Measurements from ENCODE around the gene ARHGEF40. TPM values are rescaled to one million over a fixed set of nuclear protein-coding genes. Genes with fewer than 3 reads are reported as not detected.

Gene ARHGEF40
- total RNA-seq, 3 donors from 2014 or later (not counting 1 experiment from before 2014, with no cell fraction given), result 4.4 to 6.9 (median 6.0) TPM

DNA sequence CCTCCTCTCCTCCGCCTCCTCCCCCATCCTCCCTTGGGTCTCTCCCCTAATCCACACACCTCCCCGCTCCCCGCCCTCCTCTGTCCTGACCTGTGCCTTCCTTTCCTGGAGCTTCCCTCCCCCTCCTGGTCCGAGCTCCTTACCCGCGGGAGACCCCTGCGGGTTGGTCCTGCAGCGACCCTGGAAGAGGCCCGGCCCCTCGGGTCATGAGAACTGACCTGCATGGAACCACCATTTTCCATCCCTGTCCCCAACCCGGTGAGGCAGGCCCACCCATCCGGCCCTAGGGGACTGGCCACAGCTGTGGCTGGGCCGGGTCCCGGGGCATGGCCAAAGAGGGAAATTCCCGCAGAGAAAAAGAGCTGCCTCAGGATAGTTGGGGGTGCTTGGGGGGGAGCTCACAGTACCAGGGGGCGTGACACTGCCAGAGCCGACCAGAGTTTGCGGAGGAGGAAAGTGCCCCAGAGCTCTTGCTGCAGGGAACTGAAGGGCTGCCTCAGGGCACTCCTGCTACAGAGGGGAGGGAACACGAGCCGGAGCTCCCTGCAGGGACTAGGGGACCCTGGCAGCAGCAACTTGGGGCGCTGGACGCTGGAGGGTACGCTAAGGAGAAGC, 613 bp downstream of the ARHGEF40 start:
- peak; percentile 27 to 33 (median 31) for ATAC-seq
- peak overlapping the region; percentile 51 to 88 for H3K27ac Mint-ChIP-seq
- peaks cover 64 to 71% of the 10 kb centered on the region in 2 donors for H3K27me3 Mint-ChIP-seq (ENCODE audit: low read depth in 2 of 2)
- Histone ChIP-seq H3K36me3 (ENCODE audit: control insufficient read depth, insufficient read depth, low read length) (no peaks in the 10 kb centered on the region), H3K4me1 (ENCODE audit: control insufficient read depth, insufficient read depth, low read length) (peaks cover 44% of the 10 kb centered on the region), H3K27ac (ENCODE audit: low read length) (no peak overlapping the region), H3K27me3 (ENCODE audit: control insufficient read depth, insufficient read depth, low read length) (peaks cover 37% of the 10 kb centered on the region), H3K4me3 (ENCODE audit: low read length) (peak overlapping the region; percentile 30), H3K9me3 (ENCODE audit: control insufficient read depth, insufficient read depth, low read length) (no peaks in the 10 kb centered on the region)
- DNase-seq, result peak in 1 of 2 donors; percentile 57
- H3K9me3 Mint-ChIP-seq, result no peaks in the 10 kb centered on the region
- TF ChIP-seq CTCF (IDR thresholded peaks at IDR 0.05), result no peak
- no peaks in the 10 kb centered on the region for H3K36me3 Mint-ChIP-seq
- WGBS (ENCODE audit: insufficient coverage), result 1% methylated on average over 23 of the region's 23 CpGs
- peaks cover 31 to 41% of the 10 kb centered on the region in 2 donors for H3K4me1 Mint-ChIP-seq
- intact Hi-C loops (cut with micrococcal nuclease), result loop anchor here (2.0 kb wide), 1 partner anchor 16 kb away; no protein-coding TSS in a partner anchor
- peak overlapping the region; percentile 89 for H3K4me3 Mint-ChIP-seq

GRCh38 chr14:21071225-21072030, 1.3 kb downstream of the ARHGEF40 start:
- Histone ChIP-seq H3K4me3 (ENCODE audit: low read length) (peak overlapping the region; percentile 30), H3K36me3 (ENCODE audit: control insufficient read depth, insufficient read depth, low read length) (no peaks in the 10 kb centered on the region), H3K27ac (ENCODE audit: low read length) (no peak overlapping the region), H3K4me1 (ENCODE audit: control insufficient read depth, insufficient read depth, low read length) (peaks cover 44% of the 10 kb centered on the region), H3K9me3 (ENCODE audit: control insufficient read depth, insufficient read depth, low read length) (no peaks in the 10 kb centered on the region), H3K27me3 (ENCODE audit: control insufficient read depth, insufficient read depth, low read length) (peaks cover 37% of the 10 kb centered on the region)
- ATAC-seq (peak; percentile 52 to 64 (median 61)), DNase-seq (peak; percentile 37 to 61)
- peaks cover 31 to 41% of the 10 kb centered on the region in 2 donors for H3K4me1 Mint-ChIP-seq
- 1% methylated on average over 37 of the region's 37 CpGs for WGBS (ENCODE audit: insufficient coverage)
- H3K27me3 Mint-ChIP-seq (ENCODE audit: low read depth in 2 of 2), result peaks cover 60 to 64% of the 10 kb centered on the region in 2 donors
- no peaks in the 10 kb centered on the region for H3K9me3 Mint-ChIP-seq
- intact Hi-C loops (cut with micrococcal nuclease), result loop anchor here (2.0 kb wide), 1 partner anchor 15 kb away; no protein-coding TSS in a partner anchor
- no peaks in the 10 kb centered on the region for H3K36me3 Mint-ChIP-seq
- no peak for TF ChIP-seq CTCF (IDR thresholded peaks at IDR 0.05)
- peak overlapping the region; percentile 51 to 88 for H3K27ac Mint-ChIP-seq
- peak overlapping the region; percentile 89 for H3K4me3 Mint-ChIP-seq

DNA sequence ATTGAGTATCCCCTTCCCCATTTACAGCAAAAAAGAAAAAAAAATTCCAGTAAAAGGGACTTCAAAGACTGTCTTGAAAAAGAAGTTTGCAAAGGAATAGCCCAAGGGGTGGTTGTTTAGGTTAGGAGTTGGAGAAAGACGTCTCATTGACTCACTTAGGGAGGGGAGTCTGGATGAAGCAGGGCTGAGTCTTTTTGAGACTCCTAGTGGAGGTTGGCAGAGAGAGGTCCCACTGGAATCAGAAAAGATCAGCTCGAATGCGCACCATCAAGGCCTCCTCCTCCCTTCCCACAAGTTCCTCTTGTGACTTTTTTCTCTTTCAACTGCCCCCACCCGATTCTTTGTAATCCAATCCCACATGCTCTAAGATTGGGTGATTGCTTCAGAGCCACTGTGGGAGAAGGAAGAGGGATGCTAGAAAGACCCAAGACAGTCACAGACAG, 1.9 kb downstream of the ARHGEF40 start:
- Mint-ChIP-seq H3K9me3 (no peaks in the 10 kb centered on the region), H3K4me3 (peak overlapping the region; percentile 89), H3K36me3 (no peaks in the 10 kb centered on the region), H3K27me3 (ENCODE audit: low read depth in 2 of 2) (peaks cover 54 to 58% of the 10 kb centered on the region in 2 donors), H3K4me1 (peaks cover 31 to 41% of the 10 kb centered on the region in 2 donors), H3K27ac (peak overlapping the region in 1 of 2 donors; percentile 88)
- no peak overlapping the region for H3K27ac ChIP-seq (ENCODE audit: low read length)
- ATAC-seq (no peak), DNase-seq (no peak)
- TF ChIP-seq CTCF (IDR thresholded peaks at IDR 0.05), result no peak
- no peaks in the 10 kb centered on the region for H3K36me3 ChIP-seq (ENCODE audit: control insufficient read depth, insufficient read depth, low read length)
- WGBS (ENCODE audit: insufficient coverage), result 39% methylated on average over 3 of the region's 4 CpGs
- peaks cover 44% of the 10 kb centered on the region for H3K4me1 ChIP-seq (ENCODE audit: control insufficient read depth, insufficient read depth, low read length)
- no peak overlapping the region for H3K4me3 ChIP-seq (ENCODE audit: low read length)
- no peaks in the 10 kb centered on the region for H3K9me3 ChIP-seq (ENCODE audit: control insufficient read depth, insufficient read depth, low read length)
- peaks cover 37% of the 10 kb centered on the region for H3K27me3 ChIP-seq (ENCODE audit: control insufficient read depth, insufficient read depth, low read length)
- intact Hi-C loops (cut with micrococcal nuclease), result no loop called here
